Effector CD4-positive, alpha-beta T cell (primary cell): ENCODE results near the gene PEX11A.

ENCODE experiments used
- DNase-seq: peaks from one replicate; pipeline ENCODE4 v3.0.0-alpha.2; 2020

Gene PEX11A

GRCh38 chr15:89674526-89674925, 16.0 kb downstream of the PEX11A start:
- DNase-seq: no peak

GRCh38 chr15:89673165-89673512, 17.4 kb downstream of the PEX11A start:
- no peak for DNase-seq

- no peak for DNase-seq
Measured at GRCh38 chr15:89672221-89673164, 18.1 kb downstream of the PEX11A start.

GRCh38 chr15:89671687-89672086, 18.9 kb downstream of the PEX11A start:
- no peak for DNase-seq

- DNase-seq: no peak
Measured at GRCh38 chr15:89670971-89671560, 19.5 kb downstream of the PEX11A start.

- no peak for DNase-seq
Measured at GRCh38 chr15:89669941-89670340, 20.6 kb downstream of the PEX11A start.

- no peak for DNase-seq
Measured at GRCh38 chr15:89669309-89669865, 21.2 kb downstream of the PEX11A start.

GRCh38 chr15:89668171-89668570, 22.4 kb downstream of the PEX11A start:
- DNase-seq: no peak

GRCh38 chr15:89667706-89667960, 22.9 kb downstream of the PEX11A start:
- DNase-seq: no peak

- DNase-seq: no peak
Measured at GRCh38 chr15:89666858-89667705, 23.5 kb downstream of the PEX11A start.

- DNase-seq: no peak
Measured at GRCh38 chr15:89666184-89666857, 24.2 kb downstream of the PEX11A start.

- DNase-seq: no peak
Measured at GRCh38 chr15:89665449-89666181, 24.9 kb downstream of the PEX11A start.

GRCh38 chr15:89664441-89665350, 25.9 kb downstream of the PEX11A start:
- DNase-seq: no peak

- no peak for DNase-seq
Measured at GRCh38 chr15:89662893-89663626, 27.5 kb downstream of the PEX11A start.

- no peak for DNase-seq
Measured at GRCh38 chr15:89660556-89660955, 30.0 kb downstream of the PEX11A start.

- DNase-seq: no peak
Measured at GRCh38 chr15:89659295-89659694, 31.3 kb downstream of the PEX11A start.

GRCh38 chr15:89657686-89658200, 32.8 kb downstream of the PEX11A start:
- no peak for DNase-seq

GRCh38 chr15:89656116-89656815, 34.3 kb downstream of the PEX11A start:
- DNase-seq: no peak
